GM19351 (cell line): Measurements from ENCODE around the gene TRPV4.
"Not testable (repeated sequence)": the region's sequence is repeated elsewhere in the genome, so short reads cannot be mapped to it uniquely, and the experiment has no call there.

Experiments used
- ATAC-seq: cut with Tn5 transposase; IDR thresholded peaks from one replicate; pipeline ENCODE4 v1.9.1; 2021; ENCODE audit warnings: mild to moderate bottlenecking, moderate library complexity; ENCODE audit not compliant: unreplicated experiment

Gene TRPV4

GRCh38 chr12:109833307-109834189, at the start of gene TRPV4:
Gene TRPV4 (minus strand): TSS chr12:109833398. CDS start chr12:109814796, 18,602 bp downstream.
- ATAC-seq: no peak

DNA sequence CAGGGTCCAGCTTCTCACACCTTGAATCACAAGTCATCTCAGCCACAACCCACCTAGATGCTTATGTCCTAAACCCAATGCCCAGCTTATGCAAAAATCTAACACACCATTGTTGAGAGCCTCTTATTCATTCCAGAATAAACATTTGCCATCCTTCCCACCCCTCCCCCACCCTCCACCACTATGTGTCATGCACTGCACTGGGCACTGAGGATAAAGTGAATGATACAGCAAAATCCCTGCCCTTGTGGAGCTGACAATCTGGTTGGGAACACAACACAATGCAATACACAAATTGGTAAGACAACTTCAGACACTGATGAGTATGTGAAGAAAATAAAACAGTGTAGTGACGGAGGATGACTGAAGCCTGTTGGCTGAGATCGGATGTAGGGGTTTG, 48.6 kb upstream of the TRPV4 start:
- ATAC-seq: no peak

DNA sequence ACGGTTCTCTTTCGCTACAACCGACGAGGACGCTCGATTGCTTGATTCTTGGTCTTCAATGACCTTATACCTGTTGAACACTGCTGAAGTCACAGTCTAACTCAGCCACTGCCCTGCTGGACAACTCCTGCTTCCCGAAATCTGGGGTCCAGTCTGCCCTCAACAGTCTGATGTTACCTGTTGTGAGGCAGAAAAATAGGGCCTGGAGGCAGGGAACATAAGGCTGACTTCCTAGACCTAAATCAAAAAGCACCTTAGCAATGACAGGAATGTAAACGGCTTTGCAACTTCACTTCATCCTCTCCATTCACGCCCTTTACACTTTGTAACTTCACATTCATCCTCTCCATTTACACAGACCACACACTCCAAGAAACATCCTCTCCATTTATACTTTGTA, 47.7 kb upstream of the TRPV4 start:
- ATAC-seq: no peak

DNA sequence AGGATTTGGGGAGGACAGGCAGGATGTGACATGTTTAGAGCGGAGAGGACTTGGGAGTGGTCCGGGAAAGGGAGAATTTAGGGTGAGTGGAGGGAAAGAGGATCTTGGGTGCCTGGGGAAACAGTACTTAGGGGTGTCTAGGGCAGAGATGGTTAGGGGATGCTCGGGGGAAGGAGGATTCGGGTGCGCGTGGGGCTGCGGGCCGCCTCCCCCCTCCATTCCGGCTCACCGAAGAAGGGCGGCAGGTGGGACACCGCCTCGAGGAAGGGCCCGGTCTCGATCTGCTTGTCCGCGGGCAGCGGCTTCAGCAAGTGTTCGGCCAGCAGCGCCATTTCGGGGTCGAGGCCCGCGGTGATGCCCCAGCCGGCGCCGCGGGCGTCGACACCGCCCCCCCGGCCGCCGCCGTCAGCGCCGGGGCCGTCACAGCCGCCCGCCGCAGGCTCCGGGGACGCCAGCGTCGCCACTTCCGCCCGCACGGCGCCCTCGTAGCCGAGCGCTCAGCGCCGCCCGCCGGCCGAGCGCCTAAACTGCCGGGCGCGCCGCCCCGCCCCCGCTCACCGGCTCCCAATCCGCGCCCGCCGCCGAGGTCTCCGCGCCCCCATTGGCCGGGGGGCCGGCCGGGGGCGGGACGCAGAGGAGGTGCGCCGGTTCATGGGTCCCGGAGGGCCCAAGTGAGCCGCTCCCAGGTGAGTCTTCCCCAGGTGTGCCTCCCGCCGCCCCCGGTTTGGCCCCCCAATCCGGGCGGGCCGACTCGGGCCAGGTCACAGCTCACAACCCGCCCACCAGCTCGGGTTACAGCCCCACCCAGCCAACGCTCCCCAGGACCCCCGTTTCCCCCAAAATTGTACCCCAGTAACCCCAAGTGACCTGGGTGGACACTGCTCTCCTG, 47.1 kb upstream of the TRPV4 start, which contains the start of gene GLTP:
Gene GLTP, minus strand, starts transcription at position 499 of the 889 bp plus-strand sequence. Its CDS starts 167 bp downstream, at position 332.
- ATAC-seq: peak; percentile 89

- no peak for ATAC-seq
Observed at GRCh38 chr12:109879351-109880042, 46.3 kb upstream of the TRPV4 start.

GRCh38 chr12:109878749-109879148, 45.6 kb upstream of the TRPV4 start:
- no peak for ATAC-seq

- ATAC-seq: no peak
Observed at GRCh38 chr12:109878247-109878625, 45.0 kb upstream of the TRPV4 start.

GRCh38 chr12:109877504-109878246, 44.5 kb upstream of the TRPV4 start:
- ATAC-seq: no peak

DNA sequence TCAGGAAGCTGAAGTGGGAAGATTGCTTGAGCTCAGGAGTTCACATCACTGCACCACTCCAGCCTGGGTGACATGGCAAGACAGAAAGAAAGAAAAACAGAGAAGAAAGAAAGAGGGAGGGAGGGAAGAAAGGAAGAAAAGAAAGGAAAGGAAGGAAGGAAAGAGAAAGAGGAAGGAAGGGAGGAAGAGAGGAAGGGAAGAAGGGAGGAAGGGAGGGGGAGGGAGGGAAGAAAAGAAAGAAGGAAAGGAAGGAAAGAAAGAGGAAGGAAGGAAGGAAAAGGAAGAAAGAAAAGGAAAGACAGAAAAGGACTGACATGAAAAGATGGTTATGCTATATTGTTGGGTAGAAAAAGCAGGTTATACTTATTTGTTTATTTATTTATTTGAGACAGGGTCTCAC, 43.2 kb upstream of the TRPV4 start:
- no peak for ATAC-seq

DNA sequence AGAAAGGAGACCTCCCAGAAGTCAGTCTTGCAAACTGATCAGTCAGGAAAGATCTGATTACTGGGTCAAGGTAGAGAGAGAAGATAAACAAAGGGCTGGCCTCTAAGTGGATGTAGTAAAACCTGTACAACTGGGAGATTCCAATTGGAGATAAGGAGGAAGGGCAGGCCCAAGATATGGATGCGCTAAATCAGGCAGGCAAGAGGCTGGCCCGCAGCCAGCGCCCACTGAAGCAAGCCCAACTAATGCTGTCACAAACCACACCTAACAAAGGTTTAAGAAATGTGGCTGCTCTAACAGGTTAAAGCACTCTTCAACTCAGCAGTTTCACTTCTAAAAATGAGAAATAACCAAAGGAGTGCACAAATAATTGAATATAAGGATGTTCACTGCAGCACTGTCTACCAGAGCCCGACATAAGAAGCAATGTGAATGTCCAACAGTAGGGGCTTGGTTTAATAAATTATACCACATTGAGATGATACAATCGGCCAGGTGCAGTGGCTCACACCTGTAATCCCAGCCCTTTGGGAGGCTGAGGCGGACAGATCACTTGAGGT, 42.5 kb upstream of the TRPV4 start:
- ATAC-seq: no peak

DNA sequence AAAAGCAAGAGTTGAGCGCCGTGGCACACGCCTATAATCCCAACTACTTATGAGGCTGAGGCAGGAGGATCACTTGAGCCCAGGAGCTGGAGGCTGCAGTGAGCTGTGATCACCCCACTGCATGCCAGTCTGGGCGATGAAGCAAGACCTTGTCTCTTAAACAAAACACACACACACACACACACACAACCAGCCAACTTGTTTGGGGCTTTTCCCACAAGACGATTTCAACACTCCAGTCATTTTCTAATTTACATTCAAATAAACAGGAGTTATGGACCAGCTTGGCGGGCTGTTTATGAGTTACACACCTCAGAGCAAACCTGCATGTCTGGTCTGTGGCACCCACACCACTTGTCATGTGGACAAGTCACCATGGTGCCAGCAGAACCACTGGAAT, 40.5 kb upstream of the TRPV4 start:
- no peak for ATAC-seq

- no peak for ATAC-seq
Observed at GRCh38 chr12:109871668-109872314, 38.6 kb upstream of the TRPV4 start.

DNA sequence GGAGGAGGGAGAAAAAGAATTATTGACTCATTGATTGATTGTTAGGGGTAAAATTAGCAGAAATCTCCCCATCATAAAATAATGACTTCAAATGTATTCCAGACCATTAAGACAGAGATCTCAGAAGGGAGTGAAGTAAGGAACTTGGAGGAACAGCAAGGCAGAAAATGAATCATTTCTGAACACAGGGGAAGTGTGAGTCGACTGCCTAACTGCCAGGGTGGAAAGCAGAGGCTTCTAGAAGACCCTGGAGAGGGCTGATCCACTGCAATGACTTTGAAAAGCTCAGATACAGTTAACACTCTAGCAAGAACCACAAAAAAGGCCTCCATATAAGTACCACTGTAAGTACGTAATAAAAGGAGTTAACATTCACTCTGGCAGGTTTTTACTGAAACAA, 37.5 kb upstream of the TRPV4 start:
- ATAC-seq: no peak

DNA sequence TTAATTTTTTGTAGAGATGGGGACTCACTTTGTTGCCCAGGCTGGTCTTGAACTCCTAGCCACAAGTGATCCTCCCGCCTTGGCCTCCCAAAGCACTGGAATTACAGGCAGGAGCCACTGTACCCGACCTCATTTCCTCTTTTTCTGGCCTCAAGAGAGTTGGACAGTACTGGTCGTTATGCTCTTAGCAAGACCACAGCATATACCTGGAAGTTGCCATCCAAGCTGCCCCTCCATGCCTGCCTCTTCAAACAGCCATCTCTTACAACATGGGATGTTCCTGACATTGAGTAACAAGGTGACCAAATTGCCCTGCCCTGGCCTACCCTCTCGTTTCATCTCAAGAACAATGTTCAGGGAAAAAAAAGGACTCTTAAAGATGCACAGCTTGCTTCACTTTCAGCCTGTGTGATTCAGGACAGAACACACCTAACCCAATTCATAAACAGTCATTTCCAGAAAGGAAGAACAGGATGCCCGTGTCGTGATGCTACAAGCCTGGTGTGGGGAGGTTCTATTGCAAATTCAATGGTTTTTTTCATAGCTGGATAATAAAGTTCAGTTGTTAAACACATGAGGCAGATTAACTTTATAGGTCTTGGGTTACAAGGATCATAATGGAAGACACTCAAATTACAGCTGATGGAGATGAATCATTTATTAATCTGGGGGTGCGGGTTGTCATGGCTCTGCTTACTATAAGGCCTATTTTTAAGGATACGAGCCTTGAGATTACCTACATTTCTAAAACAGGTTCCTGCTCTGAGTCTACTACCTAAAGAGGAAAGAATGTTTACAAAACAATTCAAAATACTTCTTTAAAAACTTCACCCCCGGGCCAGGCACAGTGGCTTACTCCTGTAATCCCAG, 35.2 kb upstream of the TRPV4 start:
- no peak for ATAC-seq

- no peak for ATAC-seq
Observed at GRCh38 chr12:109864916-109865315, 31.7 kb upstream of the TRPV4 start.

DNA sequence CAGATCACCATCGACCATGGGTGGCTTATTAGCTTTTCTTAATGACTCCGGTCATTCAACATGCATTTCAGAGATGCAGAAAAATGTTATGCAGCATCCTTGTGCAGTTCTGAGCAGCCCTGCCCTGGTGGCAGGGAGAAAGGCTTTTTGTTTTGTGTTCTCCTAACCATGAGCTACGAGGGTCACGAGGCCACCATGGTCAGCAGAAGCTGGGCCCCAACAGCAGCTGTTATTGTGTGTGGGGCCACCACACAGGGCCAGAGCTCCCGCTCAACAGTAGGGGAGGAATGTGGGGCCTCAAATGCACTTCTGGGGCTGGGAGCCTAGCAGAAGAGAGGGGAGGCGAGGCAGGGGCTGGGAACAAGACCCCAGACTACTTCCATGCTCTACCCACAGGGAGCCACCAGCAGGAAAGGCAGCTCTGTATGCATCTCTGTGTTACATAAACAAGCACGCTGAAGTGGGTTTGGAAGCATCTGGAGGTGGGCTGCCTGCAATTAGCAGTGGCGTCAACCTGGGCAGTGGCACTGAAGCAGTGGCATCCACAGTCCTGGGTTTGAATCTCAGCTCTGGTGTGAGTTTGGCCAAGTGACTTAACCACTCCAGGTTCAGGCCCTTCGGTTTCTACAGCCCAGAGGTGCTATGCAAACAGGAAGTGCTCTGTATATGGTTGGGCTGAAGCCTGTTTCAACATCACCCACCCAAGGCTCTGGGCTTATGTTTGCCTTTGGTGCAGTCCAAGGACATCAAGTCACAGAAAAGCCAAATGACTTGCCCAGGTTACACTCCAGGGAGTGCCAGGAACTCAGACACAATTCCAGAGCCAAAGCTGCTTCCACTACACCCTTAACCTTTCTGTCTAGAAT, 30.9 kb upstream of the TRPV4 start:
- no peak for ATAC-seq

DNA sequence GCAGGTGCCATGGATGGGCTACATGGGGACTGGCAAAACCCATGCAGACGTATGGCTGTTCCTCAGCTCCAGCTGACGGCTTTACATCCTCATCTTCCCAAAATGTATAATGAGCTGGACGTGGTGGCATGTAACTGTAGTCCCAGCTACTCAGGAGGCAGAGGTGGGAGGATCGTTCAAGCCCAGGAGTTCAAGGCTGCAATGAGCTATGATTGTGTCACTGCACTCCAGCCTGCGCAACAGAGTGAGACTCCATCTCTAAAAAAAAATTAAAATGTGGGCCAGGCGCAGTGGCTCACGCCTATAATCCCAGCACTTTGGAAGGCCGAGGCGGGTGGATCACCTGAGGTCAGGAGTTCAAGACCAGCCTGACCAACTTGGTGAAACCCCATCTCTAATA, 29.3 kb upstream of the TRPV4 start:
- not testable (repeated sequence) for ATAC-seq
